Loucy (cell line): ENCODE data around the gene PLA2G4E.

Experiments
- H2AFZ ChIP-seq: fragments of 200-600 bp; sonication (generic); 2 replicates; pipeline ENCODE4 v1.6.0; 2016; ENCODE audit warnings: antibody characterized with exemption, mild to moderate bottlenecking, low read length, moderate library complexity
- H3F3A ChIP-seq: fragments of 200-600 bp; 2 replicates; pipeline ENCODE4 v1.6.0; 2016; ENCODE audit warnings: antibody characterized with exemption, low read depth, mild to moderate bottlenecking
- H3K27me3 ChIP-seq: fragments of 200-600 bp; sonication (generic); 2 replicates; pipeline ENCODE4 v1.6.1; 2014; ENCODE audit warnings: low read length, mild to moderate bottlenecking; ENCODE audit not compliant: insufficient read depth, poor library complexity, severe bottlenecking
- H3K36me3 ChIP-seq: fragments of 200-600 bp; sonication (generic); 2 replicates; pipeline ENCODE4 v1.6.1; 2016; ENCODE audit warnings: low read length; ENCODE audit not compliant: insufficient read depth
- H3K4me1 ChIP-seq: fragments of 200-600 bp; sonication (generic); 2 replicates; pipeline ENCODE4 v1.5.1; 2014; ENCODE audit warnings: low read length, mild to moderate bottlenecking; ENCODE audit not compliant: insufficient read depth, poor library complexity, severe bottlenecking
- H3K4me2 ChIP-seq: fragments of 200-600 bp; sonication (generic); 2 replicates; pipeline ENCODE4 v1.6.0; 2014; ENCODE audit warnings: antibody characterized with exemption, low read length, low read depth, mild to moderate bottlenecking; ENCODE audit not compliant: poor library complexity, severe bottlenecking
- H3K4me3 ChIP-seq: fragments of 200-600 bp; sonication (generic); 2 replicates; pipeline ENCODE4 v1.5.1; 2014; ENCODE audit warnings: low read length, mild to moderate bottlenecking, mixed read lengths; ENCODE audit not compliant: poor library complexity, severe bottlenecking
- H3K79me2 ChIP-seq: fragments of 200-600 bp; sonication (generic); 2 replicates; pipeline ENCODE4 v1.6.1; 2014; ENCODE audit warnings: low read length; ENCODE audit not compliant: insufficient read depth
- H3K9ac ChIP-seq: fragments of 200-600 bp; sonication (generic); 2 replicates; pipeline ENCODE4 v1.6.0; 2014; ENCODE audit warnings: mild to moderate bottlenecking, low read depth, low read length, moderate library complexity; ENCODE audit not compliant: poor library complexity, severe bottlenecking
- H3K9me2 ChIP-seq: fragments of 200-600 bp; sonication (generic); replicated peaks from 2 replicates; pipeline ENCODE4 v1.6.1; 2016; ENCODE audit warnings: low read depth, low read length, mixed read lengths
- H3K9me3 ChIP-seq: fragments of 200-600 bp; sonication (generic); 2 replicates; pipeline ENCODE4 v1.6.1; 2014; ENCODE audit warnings: mild to moderate bottlenecking, antibody characterized with exemption, low read length, low read depth; ENCODE audit not compliant: insufficient read depth
- H4K20me1 ChIP-seq: fragments of 200-600 bp; sonication (generic); 2 replicates; pipeline ENCODE4 v1.6.0; 2014; ENCODE audit warnings: antibody characterized with exemption, low read length, mild to moderate bottlenecking; ENCODE audit not compliant: insufficient read depth, poor library complexity, severe bottlenecking
- CTCF ChIP-seq: fragments of 200-600 bp; sonication (generic); conservative IDR thresholded peaks from 2 replicates; pipeline ENCODE4 v1.5.1; 2014; ENCODE audit warnings: mild to moderate bottlenecking, antibody characterized with exemption, low read length
- EZH2phosphoT487 ChIP-seq: fragments of 200-600 bp; IDR thresholded peaks from 2 replicates; pipeline ENCODE4 v1.6.1; 2018; ENCODE audit warnings: antibody characterized with exemption, mild to moderate bottlenecking, moderate library complexity, borderline replicate concordance

Gene PLA2G4E

GRCh38 chr15:41943543-41944312, 77.1 kb downstream of the PLA2G4E start:
- no peaks in the 10 kb centered on the region for H3F3A ChIP-seq
- no peaks in the 10 kb centered on the region for H3K9me3 ChIP-seq
- H3K9me2 ChIP-seq: no peaks in the 10 kb centered on the region
- H3K36me3 ChIP-seq: no peaks in the 10 kb centered on the region; the same call in 1 of the 2 replicates
- TF ChIP-seq CTCF (no peak), EZH2phosphoT487 (no peak)
- H3K4me2 ChIP-seq: no peak overlapping the region
- H3K79me2 ChIP-seq: no peaks in the 10 kb centered on the region
- H3K4me1 ChIP-seq: no peaks in the 10 kb centered on the region
- H3K4me3 ChIP-seq: no peak overlapping the region
- no peaks in the 10 kb centered on the region for H3K27me3 ChIP-seq
- H4K20me1 ChIP-seq: no peaks in the 10 kb centered on the region
- no peak overlapping the region for H3K9ac ChIP-seq
- no peak overlapping the region for H2AFZ ChIP-seq

GRCh38 chr15:41942886-41943285, 78.0 kb downstream of the PLA2G4E start:
- H3K79me2 ChIP-seq: no peaks in the 10 kb centered on the region
- H2AFZ ChIP-seq: no peak overlapping the region
- no peak overlapping the region for H3K9ac ChIP-seq
- no peaks in the 10 kb centered on the region for H3K9me3 ChIP-seq
- H3K9me2 ChIP-seq: no peaks in the 10 kb centered on the region
- H3K4me1 ChIP-seq: no peaks in the 10 kb centered on the region
- no peaks in the 10 kb centered on the region for H3F3A ChIP-seq
- no peaks in the 10 kb centered on the region for H3K27me3 ChIP-seq
- no peaks in the 10 kb centered on the region for H4K20me1 ChIP-seq
- H3K4me2 ChIP-seq: no peak overlapping the region
- H3K36me3 ChIP-seq: no peaks in the 10 kb centered on the region; the same call in 1 of the 2 replicates
- TF ChIP-seq EZH2phosphoT487 (no peak), CTCF (no peak)
- H3K4me3 ChIP-seq: no peak overlapping the region

GRCh38 chr15:41941644-41942415, 79.0 kb downstream of the PLA2G4E start:
- Histone ChIP-seq H3F3A (no peaks in the 10 kb centered on the region), H3K79me2 (no peaks in the 10 kb centered on the region), H3K4me2 (no peak overlapping the region), H3K36me3 (no peaks in the 10 kb centered on the region; the same call in 1 of the 2 replicates), H3K9me2 (no peaks in the 10 kb centered on the region), H2AFZ (no peak overlapping the region), H3K9ac (no peak overlapping the region), H3K27me3 (no peaks in the 10 kb centered on the region), H3K4me3 (no peak overlapping the region), H3K9me3 (no peaks in the 10 kb centered on the region), H3K4me1 (no peaks in the 10 kb centered on the region), H4K20me1 (no peaks in the 10 kb centered on the region)
- TF ChIP-seq EZH2phosphoT487: no peak
- TF ChIP-seq CTCF: no peak
